Astrocyte of the spinal cord (primary cell): ENCODE measurements around the gene ACSL4.

Source experiments
- DNase-seq: peaks from one replicate; pipeline ENCODE4 v3.0.0; 2011; ENCODE audit warnings: low read depth, low spot score
- H3K4me3 ChIP-seq: 2 replicates; pipeline ENCODE4 v1.5.1; 2011; ENCODE audit warnings: low read depth, mild to moderate bottlenecking, low read length, moderate library complexity
- CTCF ChIP-seq: IDR thresholded peaks from 2 replicates; pipeline ENCODE4 v1.5.1; 2012; ENCODE audit warnings: low read depth, mild to moderate bottlenecking, low read length, inconsistent platforms
- in situ Hi-C: cut with HindIII; loops from 2 replicates; pipeline ENCODE4 v1.10.0; 2017; ENCODE audit warnings: low sequenced_read_pairs

Gene ACSL4

DNA sequence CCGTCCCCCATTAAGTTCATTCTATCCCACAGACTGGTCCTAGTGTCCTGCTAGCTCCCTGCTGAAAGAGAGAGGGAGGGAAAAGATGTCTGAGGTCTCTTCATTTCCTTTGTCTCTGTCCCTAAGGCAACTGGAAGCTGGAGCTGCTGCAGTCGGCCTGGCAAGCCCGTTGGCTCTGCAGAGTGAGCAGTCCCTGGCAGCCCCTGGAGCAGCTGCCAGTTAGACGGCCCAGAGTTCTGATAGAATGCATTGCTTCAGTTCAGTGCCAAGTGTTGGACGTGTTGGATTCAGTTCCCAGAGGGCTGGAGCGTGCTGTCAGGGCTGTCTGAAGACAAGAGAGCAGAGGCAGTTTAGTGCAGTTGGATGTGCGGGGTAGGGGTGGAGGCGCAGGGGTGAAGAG is 109.1 kb downstream of the ACSL4 start:
- no peak for TF ChIP-seq CTCF
- DNase-seq, result no peak
- in situ Hi-C loops, result no loop called here
- no peak overlapping the region for H3K4me3 ChIP-seq

- TF ChIP-seq CTCF, result no peak
- no peak for DNase-seq
- no peak overlapping the region for H3K4me3 ChIP-seq
- in situ Hi-C loops, result no loop called here
These were observed 110.8 kb downstream of the ACSL4 start for GRCh38 chrX:109622270-109622669.

GRCh38 chrX:109619771-109620170 is 113.3 kb downstream of the ACSL4 start:
- no peak for TF ChIP-seq CTCF

DNA sequence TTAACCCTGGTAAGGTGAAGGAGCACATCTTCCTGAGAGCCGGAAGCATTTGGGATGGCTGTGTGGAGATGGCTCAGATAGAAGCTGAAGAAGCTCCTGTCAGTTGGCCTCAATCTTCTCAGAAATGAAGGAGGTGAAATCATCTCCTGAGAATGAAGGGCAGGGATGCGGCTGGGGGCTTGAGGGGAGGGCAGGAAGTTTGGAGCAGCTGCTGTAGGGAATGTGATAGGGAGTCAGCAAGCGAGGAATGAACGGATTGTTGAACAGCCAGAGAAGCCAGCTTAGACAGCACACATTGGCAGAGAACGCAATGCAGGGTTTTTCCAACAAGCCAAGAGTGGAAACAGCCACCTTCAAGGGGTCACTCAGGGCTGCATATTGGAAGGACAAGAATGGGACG is 118.1 kb downstream of the ACSL4 start:
- in situ Hi-C loops, result no loop called here
- H3K4me3 ChIP-seq, result no peak overlapping the region
- TF ChIP-seq CTCF, result no peak
- no peak for DNase-seq

More at GRCh38 chrX:109619771-109620170, 113.3 kb downstream of the ACSL4 start:
- DNase-seq, result no peak
- H3K4me3 ChIP-seq, result no peak overlapping the region
- in situ Hi-C loops, result no loop called here

GRCh38 chrX:109601486-109601885 is 131.6 kb downstream of the ACSL4 start:
- in situ Hi-C loops, result no loop called here
- TF ChIP-seq CTCF, result no peak
- no peak overlapping the region for H3K4me3 ChIP-seq
- no peak for DNase-seq

- in situ Hi-C loops, result no loop called here
- peak; percentile 33 for DNase-seq
- no peak overlapping the region for H3K4me3 ChIP-seq
- TF ChIP-seq CTCF, result no peak
These were observed 132.8 kb downstream of the ACSL4 start for GRCh38 chrX:109600237-109600651.

DNA sequence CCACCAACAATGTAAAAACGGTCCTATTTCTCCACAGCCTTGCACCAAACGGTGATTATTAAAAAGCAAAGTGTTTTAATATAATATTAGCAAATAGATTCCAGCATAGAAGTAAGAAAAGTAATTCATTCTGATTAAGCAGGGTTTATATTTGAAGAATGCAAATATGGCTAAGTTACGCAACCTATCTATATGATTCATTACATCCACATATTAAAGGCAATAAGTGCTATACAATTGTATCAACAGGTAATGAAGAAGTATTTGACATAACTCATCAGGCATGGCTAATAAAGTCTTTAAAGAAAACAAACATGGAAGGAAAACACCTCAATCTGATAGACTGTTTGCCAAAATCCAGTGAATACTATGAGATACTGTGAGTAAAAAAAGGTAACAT is 137.0 kb downstream of the ACSL4 start:
- H3K4me3 ChIP-seq, result no peak overlapping the region
- DNase-seq, result no peak
- no peak for TF ChIP-seq CTCF
- in situ Hi-C loops, result no loop called here
